ENCODE measurements around the gene FER.

DNA sequence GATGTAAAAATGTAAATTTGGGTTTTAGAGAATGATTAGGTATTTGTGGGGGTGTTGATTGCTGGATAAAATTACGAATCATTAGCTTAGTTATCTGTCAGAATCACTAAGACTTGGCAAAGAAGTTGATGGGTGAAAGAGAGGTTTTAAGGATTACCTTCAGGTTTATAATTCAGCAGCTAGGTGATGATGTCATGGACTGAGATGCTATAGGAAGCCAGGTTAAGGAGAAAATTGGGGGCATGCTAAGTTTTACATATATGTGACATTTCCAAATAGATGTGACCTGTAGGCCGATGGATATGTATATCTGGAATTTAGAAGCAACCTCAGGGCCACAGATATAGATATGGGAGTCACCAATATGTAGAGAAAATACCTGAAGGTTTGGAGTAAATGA lies 228.0 kb downstream of the FER start:
- TF ChIP-seq, protein P1, sequence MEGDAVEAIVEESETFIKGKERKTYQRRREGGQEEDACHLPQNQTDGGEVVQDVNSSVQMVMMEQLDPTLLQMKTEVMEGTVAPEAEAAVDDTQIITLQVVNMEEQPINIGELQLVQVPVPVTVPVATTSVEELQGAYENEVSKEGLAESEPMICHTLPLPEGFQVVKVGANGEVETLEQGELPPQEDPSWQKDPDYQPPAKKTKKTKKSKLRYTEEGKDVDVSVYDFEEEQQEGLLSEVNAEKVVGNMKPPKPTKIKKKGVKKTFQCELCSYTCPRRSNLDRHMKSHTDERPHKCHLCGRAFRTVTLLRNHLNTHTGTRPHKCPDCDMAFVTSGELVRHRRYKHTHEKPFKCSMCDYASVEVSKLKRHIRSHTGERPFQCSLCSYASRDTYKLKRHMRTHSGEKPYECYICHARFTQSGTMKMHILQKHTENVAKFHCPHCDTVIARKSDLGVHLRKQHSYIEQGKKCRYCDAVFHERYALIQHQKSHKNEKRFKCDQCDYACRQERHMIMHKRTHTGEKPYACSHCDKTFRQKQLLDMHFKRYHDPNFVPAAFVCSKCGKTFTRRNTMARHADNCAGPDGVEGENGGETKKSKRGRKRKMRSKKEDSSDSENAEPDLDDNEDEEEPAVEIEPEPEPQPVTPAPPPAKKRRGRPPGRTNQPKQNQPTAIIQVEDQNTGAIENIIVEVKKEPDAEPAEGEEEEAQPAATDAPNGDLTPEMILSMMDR (IDR thresholded peaks at IDR 0.05 in 2 of 3, conservative IDR thresholded peaks at IDR 0.05 in 1 of 3; ENCODE audit: control insufficient read depth in 2 of 3, extremely low read depth in 1 of 3, insufficient read depth in 1 of 3, low read depth in 3 of 3, low read length in 3 of 3), result no peak
- TF ChIP-seq POLR2A (IDR thresholded peaks at IDR 0.05; ENCODE audit: low read depth, low read length), result no peak
- TF ChIP-seq PRDM15 (CRISPR knock-in tag; IDR thresholded peaks at IDR 0.05), result no peak
- no peak for TF ChIP-seq MAX (IDR thresholded peaks at IDR 0.05; ENCODE audit: low read depth, low read length)
- TF ChIP-seq, protein P2, sequence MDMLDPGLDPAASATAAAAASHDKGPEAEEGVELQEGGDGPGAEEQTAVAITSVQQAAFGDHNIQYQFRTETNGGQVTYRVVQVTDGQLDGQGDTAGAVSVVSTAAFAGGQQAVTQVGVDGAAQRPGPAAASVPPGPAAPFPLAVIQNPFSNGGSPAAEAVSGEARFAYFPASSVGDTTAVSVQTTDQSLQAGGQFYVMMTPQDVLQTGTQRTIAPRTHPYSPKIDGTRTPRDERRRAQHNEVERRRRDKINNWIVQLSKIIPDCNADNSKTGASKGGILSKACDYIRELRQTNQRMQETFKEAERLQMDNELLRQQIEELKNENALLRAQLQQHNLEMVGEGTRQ (IDR thresholded peaks at IDR 0.05; ENCODE audit: borderline replicate concordance, low read depth, low read length), result no peak
